Measurements from ENCODE around the gene ACIN1. TPM values are rescaled to one million over a fixed set of nuclear protein-coding genes. Genes with fewer than 3 reads are reported as not detected.

Gene ACIN1
- total and polyA plus RNA-seq, 2 of the 13 experiments (the other 11 are each of a cell fraction or from before 2014, with no cell fraction given), result 165 to 183 TPM

DNA sequence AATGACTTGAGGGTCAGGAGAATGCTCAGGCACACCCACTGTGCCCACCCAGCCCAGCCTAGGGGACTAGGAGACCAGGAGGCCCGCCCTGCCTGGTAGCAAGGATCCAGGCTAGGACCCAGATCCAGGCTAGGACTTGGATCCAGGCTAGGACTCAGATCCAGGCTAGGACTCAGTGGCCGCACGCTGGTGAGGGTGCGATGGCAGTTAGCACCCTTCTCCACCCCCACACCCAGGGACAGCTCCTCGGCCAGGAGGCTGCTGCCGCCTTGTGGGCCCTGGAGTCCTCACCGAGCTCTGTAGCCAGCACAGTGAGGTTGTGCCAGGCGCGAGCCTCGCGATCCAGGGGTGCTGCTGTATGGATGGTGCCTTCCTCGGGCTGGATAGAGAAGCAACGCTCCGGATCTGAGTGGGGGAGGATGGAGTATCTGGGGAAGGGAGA is 42.7 kb downstream of the ACIN1 start (continued):
- TF ChIP-seq, protein P1, sequence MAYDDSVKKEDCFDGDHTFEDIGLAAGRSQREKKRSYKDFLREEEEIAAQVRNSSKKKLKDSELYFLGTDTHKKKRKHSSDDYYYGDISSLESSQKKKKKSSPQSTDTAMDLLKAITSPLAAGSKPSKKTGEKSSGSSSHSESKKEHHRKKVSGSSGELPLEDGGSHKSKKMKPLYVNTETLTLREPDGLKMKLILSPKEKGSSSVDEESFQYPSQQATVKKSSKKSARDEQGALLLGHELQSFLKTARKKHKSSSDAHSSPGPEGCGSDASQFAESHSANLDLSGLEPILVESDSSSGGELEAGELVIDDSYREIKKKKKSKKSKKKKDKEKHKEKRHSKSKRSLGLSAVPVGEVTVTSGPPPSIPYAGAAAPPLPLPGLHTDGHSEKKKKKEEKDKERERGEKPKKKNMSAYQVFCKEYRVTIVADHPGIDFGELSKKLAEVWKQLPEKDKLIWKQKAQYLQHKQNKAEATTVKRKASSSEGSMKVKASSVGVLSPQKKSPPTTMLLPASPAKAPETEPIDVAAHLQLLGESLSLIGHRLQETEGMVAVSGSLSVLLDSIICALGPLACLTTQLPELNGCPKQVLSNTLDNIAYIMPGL (CRISPR knock-in tag; IDR thresholded peaks at IDR 0.05; ENCODE audit: borderline replicate concordance in 1 of 2, low read depth in 1 of 2), result peak; percentile 78 to 80; a peak in 3 of 4 replicates
- TF ChIP-seq, protein P2, sequence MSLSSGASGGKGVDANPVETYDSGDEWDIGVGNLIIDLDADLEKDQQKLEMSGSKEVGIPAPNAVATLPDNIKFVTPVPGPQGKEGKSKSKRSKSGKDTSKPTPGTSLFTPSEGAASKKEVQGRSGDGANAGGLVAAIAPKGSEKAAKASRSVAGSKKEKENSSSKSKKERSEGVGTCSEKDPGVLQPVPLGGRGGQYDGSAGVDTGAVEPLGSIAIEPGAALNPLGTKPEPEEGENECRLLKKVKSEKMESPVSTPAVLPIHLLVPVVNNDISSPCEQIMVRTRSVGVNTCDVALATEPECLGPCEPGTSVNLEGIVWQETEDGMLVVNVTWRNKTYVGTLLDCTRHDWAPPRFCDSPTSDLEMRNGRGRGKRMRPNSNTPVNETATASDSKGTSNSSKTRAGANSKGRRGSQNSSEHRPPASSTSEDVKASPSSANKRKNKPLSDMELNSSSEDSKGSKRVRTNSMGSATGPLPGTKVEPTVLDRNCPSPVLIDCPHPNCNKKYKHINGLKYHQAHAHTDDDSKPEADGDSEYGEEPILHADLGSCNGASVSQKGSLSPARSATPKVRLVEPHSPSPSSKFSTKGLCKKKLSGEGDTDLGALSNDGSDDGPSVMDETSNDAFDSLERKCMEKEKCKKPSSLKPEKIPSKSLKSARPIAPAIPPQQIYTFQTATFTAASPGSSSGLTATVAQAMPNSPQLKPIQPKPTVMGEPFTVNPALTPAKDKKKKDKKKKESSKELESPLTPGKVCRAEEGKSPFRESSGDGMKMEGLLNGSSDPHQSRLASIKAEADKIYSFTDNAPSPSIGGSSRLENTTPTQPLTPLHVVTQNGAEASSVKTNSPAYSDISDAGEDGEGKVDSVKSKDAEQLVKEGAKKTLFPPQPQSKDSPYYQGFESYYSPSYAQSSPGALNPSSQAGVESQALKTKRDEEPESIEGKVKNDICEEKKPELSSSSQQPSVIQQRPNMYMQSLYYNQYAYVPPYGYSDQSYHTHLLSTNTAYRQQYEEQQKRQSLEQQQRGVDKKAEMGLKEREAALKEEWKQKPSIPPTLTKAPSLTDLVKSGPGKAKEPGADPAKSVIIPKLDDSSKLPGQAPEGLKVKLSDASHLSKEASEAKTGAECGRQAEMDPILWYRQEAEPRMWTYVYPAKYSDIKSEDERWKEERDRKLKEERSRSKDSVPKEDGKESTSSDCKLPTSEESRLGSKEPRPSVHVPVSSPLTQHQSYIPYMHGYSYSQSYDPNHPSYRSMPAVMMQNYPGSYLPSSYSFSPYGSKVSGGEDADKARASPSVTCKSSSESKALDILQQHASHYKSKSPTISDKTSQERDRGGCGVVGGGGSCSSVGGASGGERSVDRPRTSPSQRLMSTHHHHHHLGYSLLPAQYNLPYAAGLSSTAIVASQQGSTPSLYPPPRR (CRISPR knock-in tag; IDR thresholded peaks at IDR 0.05; ENCODE audit: borderline replicate concordance), result peak; percentile 58; the same call in 1 of the 2 replicates
- TF ChIP-seq ZSCAN21 (CRISPR knock-in tag; IDR thresholded peaks at IDR 0.05; ENCODE audit: borderline replicate concordance) (peak; percentile 23; the same call in 1 of the 2 replicates), ZNF484 (CRISPR knock-in tag; IDR thresholded peaks at IDR 0.05; ENCODE audit: borderline replicate concordance, low read depth) (no peak), ZNF75D (CRISPR knock-in tag; IDR thresholded peaks at IDR 0.05; ENCODE audit: borderline replicate concordance) (no peak), CBX5 (CRISPR knock-in tag; IDR thresholded peaks at IDR 0.05; ENCODE audit: borderline replicate concordance) (0 out of 2 replicates have a peak, but pooled peaks have one; percentile 16), ZNF296 (CRISPR knock-in tag; conservative IDR thresholded peaks at IDR 0.05) (0 out of 2 replicates have a peak, but pooled peaks have one; percentile 2), FOXC1 (CRISPR knock-in tag; IDR thresholded peaks at IDR 0.05; ENCODE audit: borderline replicate concordance) (no peak), CHD4 (IDR thresholded peaks at IDR 0.05; ENCODE audit: borderline replicate concordance, low read length) (no peak), ZNF101 (CRISPR knock-in tag; IDR thresholded peaks at IDR 0.05; ENCODE audit: borderline replicate concordance, low read depth) (no peak), GPN1 (CRISPR knock-in tag; IDR thresholded peaks at IDR 0.05; ENCODE audit: borderline replicate concordance) (peak; percentile 48; the same call in 1 of the 2 replicates)
- TF ChIP-seq, protein P3, sequence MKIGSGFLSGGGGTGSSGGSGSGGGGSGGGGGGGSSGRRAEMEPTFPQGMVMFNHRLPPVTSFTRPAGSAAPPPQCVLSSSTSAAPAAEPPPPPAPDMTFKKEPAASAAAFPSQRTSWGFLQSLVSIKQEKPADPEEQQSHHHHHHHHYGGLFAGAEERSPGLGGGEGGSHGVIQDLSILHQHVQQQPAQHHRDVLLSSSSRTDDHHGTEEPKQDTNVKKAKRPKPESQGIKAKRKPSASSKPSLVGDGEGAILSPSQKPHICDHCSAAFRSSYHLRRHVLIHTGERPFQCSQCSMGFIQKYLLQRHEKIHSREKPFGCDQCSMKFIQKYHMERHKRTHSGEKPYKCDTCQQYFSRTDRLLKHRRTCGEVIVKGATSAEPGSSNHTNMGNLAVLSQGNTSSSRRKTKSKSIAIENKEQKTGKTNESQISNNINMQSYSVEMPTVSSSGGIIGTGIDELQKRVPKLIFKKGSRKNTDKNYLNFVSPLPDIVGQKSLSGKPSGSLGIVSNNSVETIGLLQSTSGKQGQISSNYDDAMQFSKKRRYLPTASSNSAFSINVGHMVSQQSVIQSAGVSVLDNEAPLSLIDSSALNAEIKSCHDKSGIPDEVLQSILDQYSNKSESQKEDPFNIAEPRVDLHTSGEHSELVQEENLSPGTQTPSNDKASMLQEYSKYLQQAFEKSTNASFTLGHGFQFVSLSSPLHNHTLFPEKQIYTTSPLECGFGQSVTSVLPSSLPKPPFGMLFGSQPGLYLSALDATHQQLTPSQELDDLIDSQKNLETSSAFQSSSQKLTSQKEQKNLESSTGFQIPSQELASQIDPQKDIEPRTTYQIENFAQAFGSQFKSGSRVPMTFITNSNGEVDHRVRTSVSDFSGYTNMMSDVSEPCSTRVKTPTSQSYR (CRISPR knock-in tag; IDR thresholded peaks at IDR 0.05; ENCODE audit: borderline replicate concordance), result peak; percentile 82; the same call in 1 of the 2 replicates
- TF ChIP-seq, protein P4, sequence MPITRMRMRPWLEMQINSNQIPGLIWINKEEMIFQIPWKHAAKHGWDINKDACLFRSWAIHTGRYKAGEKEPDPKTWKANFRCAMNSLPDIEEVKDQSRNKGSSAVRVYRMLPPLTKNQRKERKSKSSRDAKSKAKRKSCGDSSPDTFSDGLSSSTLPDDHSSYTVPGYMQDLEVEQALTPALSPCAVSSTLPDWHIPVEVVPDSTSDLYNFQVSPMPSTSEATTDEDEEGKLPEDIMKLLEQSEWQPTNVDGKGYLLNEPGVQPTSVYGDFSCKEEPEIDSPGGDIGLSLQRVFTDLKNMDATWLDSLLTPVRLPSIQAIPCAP (CRISPR knock-in tag; IDR thresholded peaks at IDR 0.05; ENCODE audit: low read depth), result no peak
- TF ChIP-seq, protein P5, sequence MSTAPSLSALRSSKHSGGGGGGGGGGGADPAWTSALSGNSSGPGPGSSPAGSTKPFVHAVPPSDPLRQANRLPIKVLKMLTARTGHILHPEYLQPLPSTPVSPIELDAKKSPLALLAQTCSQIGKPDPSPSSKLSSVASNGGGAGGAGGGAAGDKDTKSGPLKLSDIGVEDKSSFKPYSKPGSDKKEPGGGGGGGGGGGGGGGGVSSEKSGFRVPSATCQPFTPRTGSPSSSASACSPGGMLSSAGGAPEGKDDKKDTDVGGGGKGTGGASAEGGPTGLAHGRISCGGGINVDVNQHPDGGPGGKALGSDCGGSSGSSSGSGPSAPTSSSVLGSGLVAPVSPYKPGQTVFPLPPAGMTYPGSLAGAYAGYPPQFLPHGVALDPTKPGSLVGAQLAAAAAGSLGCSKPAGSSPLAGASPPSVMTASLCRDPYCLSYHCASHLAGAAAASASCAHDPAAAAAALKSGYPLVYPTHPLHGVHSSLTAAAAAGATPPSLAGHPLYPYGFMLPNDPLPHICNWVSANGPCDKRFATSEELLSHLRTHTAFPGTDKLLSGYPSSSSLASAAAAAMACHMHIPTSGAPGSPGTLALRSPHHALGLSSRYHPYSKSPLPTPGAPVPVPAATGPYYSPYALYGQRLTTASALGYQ (CRISPR knock-in tag; IDR thresholded peaks at IDR 0.05), result no peak

Data from HepG2 (cell line).